ENCODE data around the gene PLXDC2. TPM values are rescaled to one million over a fixed set of nuclear protein-coding genes. Genes with fewer than 3 reads are reported as not detected.

Gene PLXDC2
- total RNA-seq, 2 experiments from 2014 or later, result 0.04 TPM; not detected in 1

DNA sequence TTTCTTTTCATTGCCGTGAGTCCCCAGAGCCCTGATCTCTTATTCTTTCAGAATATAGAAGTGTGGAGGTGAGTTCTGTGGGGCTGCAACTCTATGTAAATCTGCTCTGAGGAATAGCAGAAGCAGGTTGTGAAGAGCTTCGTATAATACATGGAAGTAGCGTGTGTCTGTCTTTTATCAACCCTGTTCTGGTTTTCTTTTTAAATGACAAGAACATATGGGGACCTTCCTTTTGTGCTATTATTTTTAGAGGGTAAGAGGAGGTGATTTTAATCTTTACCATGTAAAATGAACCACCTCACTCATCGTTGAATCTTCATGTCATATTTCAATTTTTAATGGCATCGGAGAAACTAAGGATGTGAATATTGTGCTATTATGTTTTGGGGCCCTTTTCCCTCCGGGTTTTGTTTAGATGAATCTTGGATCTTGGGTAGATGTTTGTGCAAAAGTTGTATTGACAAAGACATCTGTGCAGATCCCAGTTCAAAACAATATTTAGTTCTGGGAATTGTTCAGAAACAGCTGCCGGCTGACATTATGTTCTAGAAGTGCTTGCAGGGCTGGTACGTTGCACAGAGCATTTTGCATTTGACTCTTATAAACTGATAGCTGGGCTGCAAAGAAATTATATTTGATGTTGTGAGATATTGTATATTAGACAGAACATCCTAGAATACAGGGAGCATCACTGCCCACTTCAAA is 46.7 kb downstream of the PLXDC2 start:
- Mint-ChIP-seq H3K27me3 (no peaks in the 10 kb centered on the region), H3K9me3 (no peaks in the 10 kb centered on the region), H3K36me3 (no peaks in the 10 kb centered on the region), H3K27ac (no peak overlapping the region), H3K4me1 (no peaks in the 10 kb centered on the region), H3K4me3 (no peak overlapping the region)
- DNase-seq, result no peak

DNA sequence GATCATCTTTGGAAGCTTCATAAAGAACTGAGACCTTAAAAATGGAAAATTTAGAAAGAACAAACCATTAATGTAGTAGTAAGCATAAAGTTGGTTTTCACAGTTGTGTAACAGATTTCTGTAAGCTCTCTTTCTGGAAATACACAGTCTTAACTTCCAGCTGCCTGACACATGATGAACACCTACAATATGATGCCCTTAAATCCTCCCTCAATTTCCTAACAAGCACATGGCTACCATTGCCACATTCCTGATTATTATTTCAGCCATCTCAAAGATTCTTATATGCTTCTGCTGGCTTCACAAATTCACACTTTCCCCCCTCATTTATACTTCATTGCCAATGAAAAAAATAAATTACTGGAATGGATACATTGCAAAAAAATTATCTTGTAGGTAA is 49.4 kb downstream of the PLXDC2 start:
- no peaks in the 10 kb centered on the region for H3K4me1 Mint-ChIP-seq
- H3K9me3 Mint-ChIP-seq, result no peaks in the 10 kb centered on the region
- no peaks in the 10 kb centered on the region for H3K36me3 Mint-ChIP-seq
- no peak for DNase-seq
- no peak overlapping the region for H3K27ac Mint-ChIP-seq
- H3K27me3 Mint-ChIP-seq, result no peaks in the 10 kb centered on the region
- H3K4me3 Mint-ChIP-seq, result no peak overlapping the region

GRCh38 chr10:19869370-19869769 is 53.1 kb downstream of the PLXDC2 start:
- Mint-ChIP-seq H3K9me3 (no peaks in the 10 kb centered on the region), H3K36me3 (no peaks in the 10 kb centered on the region), H3K27me3 (no peaks in the 10 kb centered on the region), H3K4me3 (no peak overlapping the region), H3K4me1 (no peaks in the 10 kb centered on the region), H3K27ac (no peak overlapping the region)
- no peak for DNase-seq

- Mint-ChIP-seq H3K27me3 (no peaks in the 10 kb centered on the region), H3K27ac (no peak overlapping the region), H3K36me3 (no peaks in the 10 kb centered on the region)
Observed at GRCh38 chr10:19872504-19873271, 56.5 kb downstream of the PLXDC2 start.

GRCh38 chr10:19874190-19874589 is 58.0 kb downstream of the PLXDC2 start:
- H3K27ac Mint-ChIP-seq, result no peak overlapping the region
- no peaks in the 10 kb centered on the region for H3K27me3 Mint-ChIP-seq
- DNase-seq, result no peak

More at GRCh38 chr10:19872504-19873271, 56.5 kb downstream of the PLXDC2 start:
- Mint-ChIP-seq H3K4me3 (no peak overlapping the region), H3K9me3 (no peaks in the 10 kb centered on the region), H3K4me1 (no peaks in the 10 kb centered on the region)
- DNase-seq, result no peak

DNA sequence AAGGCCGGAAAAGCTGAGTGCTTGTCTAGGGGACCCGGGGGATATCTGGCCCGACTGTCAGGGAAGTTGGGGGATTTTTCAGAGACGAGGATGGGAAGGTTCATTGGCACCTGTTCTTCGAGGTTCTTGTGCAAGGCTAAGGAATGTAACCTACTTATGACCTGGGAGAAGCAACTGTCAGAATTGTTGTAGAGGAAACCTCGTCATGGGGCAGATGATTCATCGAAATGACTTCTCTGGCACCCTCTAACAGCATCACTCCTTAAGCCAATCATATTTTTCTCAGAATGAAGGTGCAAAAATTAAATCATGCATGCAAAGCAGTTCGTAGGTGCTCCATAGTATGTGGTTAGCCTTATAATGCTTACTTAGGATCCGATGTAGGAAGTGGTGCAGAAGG is 58.6 kb downstream of the PLXDC2 start:
- H3K4me3 Mint-ChIP-seq, result no peak overlapping the region
- no peaks in the 10 kb centered on the region for H3K27me3 Mint-ChIP-seq
- H3K27ac Mint-ChIP-seq, result no peak overlapping the region
- no peak for DNase-seq
- no peaks in the 10 kb centered on the region for H3K9me3 Mint-ChIP-seq
- no peaks in the 10 kb centered on the region for H3K4me1 Mint-ChIP-seq
- no peaks in the 10 kb centered on the region for H3K36me3 Mint-ChIP-seq

More at GRCh38 chr10:19874190-19874589, 58.0 kb downstream of the PLXDC2 start:
- Mint-ChIP-seq H3K4me1 (no peaks in the 10 kb centered on the region), H3K4me3 (no peak overlapping the region), H3K36me3 (no peaks in the 10 kb centered on the region), H3K9me3 (no peaks in the 10 kb centered on the region)

- H3K4me1 Mint-ChIP-seq, result no peaks in the 10 kb centered on the region
- no peaks in the 10 kb centered on the region for H3K36me3 Mint-ChIP-seq
- H3K27ac Mint-ChIP-seq, result no peak overlapping the region
- DNase-seq, result no peak
- no peaks in the 10 kb centered on the region for H3K27me3 Mint-ChIP-seq
- H3K4me3 Mint-ChIP-seq, result no peak overlapping the region
- H3K9me3 Mint-ChIP-seq, result no peaks in the 10 kb centered on the region
Observed at GRCh38 chr10:19876570-19876969, 60.3 kb downstream of the PLXDC2 start.

- Mint-ChIP-seq H3K9me3 (no peaks in the 10 kb centered on the region), H3K4me3 (no peak overlapping the region), H3K27me3 (no peaks in the 10 kb centered on the region), H3K36me3 (no peaks in the 10 kb centered on the region), H3K27ac (no peak overlapping the region), H3K4me1 (no peaks in the 10 kb centered on the region)
- no peak for DNase-seq
Observed at GRCh38 chr10:19877466-19878255, 61.4 kb downstream of the PLXDC2 start.

GRCh38 chr10:19882621-19883020 is 66.4 kb downstream of the PLXDC2 start:
- Mint-ChIP-seq H3K27ac (no peak overlapping the region), H3K9me3 (no peaks in the 10 kb centered on the region), H3K27me3 (no peaks in the 10 kb centered on the region), H3K36me3 (no peaks in the 10 kb centered on the region), H3K4me1 (no peaks in the 10 kb centered on the region), H3K4me3 (no peak overlapping the region)
- no peak for DNase-seq

- no peak for DNase-seq
- Mint-ChIP-seq H3K27ac (no peak overlapping the region), H3K36me3 (no peaks in the 10 kb centered on the region), H3K4me1 (no peaks in the 10 kb centered on the region), H3K4me3 (no peak overlapping the region), H3K27me3 (no peaks in the 10 kb centered on the region), H3K9me3 (no peaks in the 10 kb centered on the region)
Observed at GRCh38 chr10:19888061-19888660, 71.9 kb downstream of the PLXDC2 start.

DNA sequence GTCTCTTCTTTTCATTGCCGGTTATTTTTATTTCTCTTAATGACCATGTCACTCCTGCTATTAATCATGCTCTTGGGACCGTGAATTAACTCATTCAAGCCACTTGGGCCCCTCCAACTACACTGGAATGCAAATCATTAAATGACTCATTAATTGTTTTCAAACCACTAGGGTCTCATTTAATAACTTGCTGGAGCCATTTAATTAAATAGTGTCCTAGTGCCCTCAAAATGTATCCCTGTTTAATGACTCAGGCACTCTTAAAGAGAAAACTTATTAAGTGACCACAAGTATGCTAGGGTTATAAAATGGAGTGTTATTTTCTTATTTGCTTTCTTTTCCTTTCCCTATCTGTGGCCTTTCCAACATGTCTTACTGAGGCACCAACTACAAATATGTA is 73.0 kb downstream of the PLXDC2 start:
- no peak for DNase-seq
- H3K9me3 Mint-ChIP-seq, result no peaks in the 10 kb centered on the region
- no peaks in the 10 kb centered on the region for H3K4me1 Mint-ChIP-seq
- no peaks in the 10 kb centered on the region for H3K36me3 Mint-ChIP-seq
- H3K27me3 Mint-ChIP-seq, result no peaks in the 10 kb centered on the region
- no peak overlapping the region for H3K4me3 Mint-ChIP-seq
- H3K27ac Mint-ChIP-seq, result no peak overlapping the region

DNA sequence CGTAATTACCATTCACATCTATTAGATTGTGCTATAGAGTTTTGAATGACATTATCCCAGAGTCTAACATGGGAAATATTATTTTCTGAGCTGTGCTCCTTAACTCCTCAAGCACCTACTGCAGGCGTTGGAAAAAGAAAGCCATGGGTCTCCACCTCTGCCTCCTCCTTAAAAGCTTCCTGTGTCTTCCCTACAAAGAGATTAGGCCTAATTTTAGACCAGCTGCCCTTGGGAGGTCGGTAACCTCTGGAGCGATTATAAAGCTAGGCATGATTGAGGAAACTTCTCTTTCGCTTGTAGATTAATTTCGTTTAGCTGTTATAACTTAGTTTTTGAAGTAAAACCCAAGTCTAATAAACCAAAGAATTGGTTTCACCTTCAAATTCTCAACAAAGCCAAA is 75.2 kb downstream of the PLXDC2 start:
- no peak overlapping the region for H3K4me3 Mint-ChIP-seq
- H3K36me3 Mint-ChIP-seq, result no peaks in the 10 kb centered on the region
- H3K9me3 Mint-ChIP-seq, result peaks cover 5% of the 10 kb centered on the region
- H3K4me1 Mint-ChIP-seq, result no peaks in the 10 kb centered on the region
- no peak overlapping the region for H3K27ac Mint-ChIP-seq
- H3K27me3 Mint-ChIP-seq, result no peaks in the 10 kb centered on the region
- no peak for DNase-seq

GRCh38 chr10:19892270-19892669 is 76.0 kb downstream of the PLXDC2 start:
- no peaks in the 10 kb centered on the region for H3K36me3 Mint-ChIP-seq
- no peak overlapping the region for H3K4me3 Mint-ChIP-seq

GRCh38 chr10:19892677-19893076 is 76.4 kb downstream of the PLXDC2 start:
- H3K27ac Mint-ChIP-seq, result no peak overlapping the region

More at GRCh38 chr10:19892270-19892669, 76.0 kb downstream of the PLXDC2 start:
- H3K27me3 Mint-ChIP-seq, result no peaks in the 10 kb centered on the region
- H3K4me1 Mint-ChIP-seq, result no peaks in the 10 kb centered on the region
- H3K9me3 Mint-ChIP-seq, result peaks cover 5% of the 10 kb centered on the region
- H3K27ac Mint-ChIP-seq, result no peak overlapping the region
- DNase-seq, result no peak

GRCh38 chr10:19895500-19895899 is 79.3 kb downstream of the PLXDC2 start:
- H3K9me3 Mint-ChIP-seq, result peaks cover 5% of the 10 kb centered on the region
- no peaks in the 10 kb centered on the region for H3K4me1 Mint-ChIP-seq
- H3K27ac Mint-ChIP-seq, result no peak overlapping the region
- DNase-seq, result no peak
- no peak overlapping the region for H3K4me3 Mint-ChIP-seq
- no peaks in the 10 kb centered on the region for H3K27me3 Mint-ChIP-seq
- H3K36me3 Mint-ChIP-seq, result no peaks in the 10 kb centered on the region

More at GRCh38 chr10:19892677-19893076, 76.4 kb downstream of the PLXDC2 start:
- Mint-ChIP-seq H3K4me3 (no peak overlapping the region), H3K9me3 (peaks cover 5% of the 10 kb centered on the region), H3K36me3 (no peaks in the 10 kb centered on the region), H3K27me3 (no peaks in the 10 kb centered on the region), H3K4me1 (no peaks in the 10 kb centered on the region)
- DNase-seq, result no peak
